ENCODE measurements around the gene SCYL1.

The SCYL1 gene

GRCh38 chr11:65529475-65530156 lies 4.7 kb downstream of the SCYL1 start:
- no peak overlapping the region for H4K5ac ChIP-seq (ENCODE audit: low read length)
- WGBS (ENCODE audit: extremely low coverage, insufficient coverage, low lambda C conversion rate): no CpG with 5 or more reads among the region's 10 CpGs
- peaks cover 12% of the 10 kb centered on the region for H3K36me3 ChIP-seq (ENCODE audit: control insufficient read depth, insufficient read depth, low read length)
- H4K8ac ChIP-seq (ENCODE audit: low read depth, low read length): no peak overlapping the region
- no peak overlapping the region for H2BK5ac ChIP-seq (ENCODE audit: low read length)
- no peaks in the 10 kb centered on the region for H3K27me3 ChIP-seq (ENCODE audit: insufficient read depth, low read length, poor library complexity)
- no peak overlapping the region for H3K4me2 ChIP-seq (ENCODE audit: low read length)
- H3K56ac ChIP-seq (ENCODE audit: low read length): no peak overlapping the region
- peaks cover 10% of the 10 kb centered on the region for H3K79me1 ChIP-seq (ENCODE audit: low read length)
- H3K4me1 ChIP-seq (ENCODE audit: control insufficient read depth, low read depth, low read length): no peaks in the 10 kb centered on the region
- no peak overlapping the region for H3K9ac ChIP-seq (ENCODE audit: low read length)
- H2BK120ac ChIP-seq (ENCODE audit: low read depth, low read length): no peak overlapping the region
- no peak overlapping the region for H3K23ac ChIP-seq (ENCODE audit: low read length)
- no peak overlapping the region for H3K4me3 ChIP-seq (ENCODE audit: low read length)
- H2AK5ac ChIP-seq (ENCODE audit: low read length): no peak overlapping the region
- DNase-seq: no peak
- H3K4ac ChIP-seq (ENCODE audit: low read depth, low read length): no peak overlapping the region
- H3K18ac ChIP-seq (ENCODE audit: low read length): no peak overlapping the region
- H2BK15ac ChIP-seq (replicated peaks; ENCODE audit: low read depth): no peak overlapping the region
- no peak overlapping the region for H3K27ac ChIP-seq (ENCODE audit: low read depth, low read length)
- H3K79me2 ChIP-seq (ENCODE audit: control insufficient read depth, insufficient read depth, low read length): peaks cover 5% of the 10 kb centered on the region

DNA sequence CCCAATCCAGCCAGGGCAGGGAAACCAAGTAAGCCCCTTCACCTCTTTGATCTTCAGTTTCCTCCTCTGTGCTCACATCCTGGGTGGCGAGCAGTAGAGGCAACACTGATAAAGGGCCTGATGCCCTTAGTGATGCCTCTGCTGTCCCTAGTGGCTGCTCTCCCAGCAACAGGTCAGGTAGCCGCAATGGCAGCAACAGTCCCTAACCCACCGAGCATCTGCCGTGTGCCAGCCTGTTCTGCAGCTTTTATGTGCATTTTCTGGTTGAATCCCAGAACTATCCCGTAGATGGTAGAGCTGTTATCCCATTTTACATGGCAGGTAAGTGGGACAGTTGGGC lies 5.2 kb downstream of the SCYL1 start:
- peak; percentile 68 for DNase-seq
- Histone ChIP-seq H3K27me3 (ENCODE audit: insufficient read depth, low read length, poor library complexity) (no peaks in the 10 kb centered on the region), H2BK5ac (ENCODE audit: low read length) (no peak overlapping the region), H3K23ac (ENCODE audit: low read length) (no peak overlapping the region), H3K79me2 (ENCODE audit: control insufficient read depth, insufficient read depth, low read length) (peaks cover 5% of the 10 kb centered on the region), H2BK15ac (replicated peaks; ENCODE audit: low read depth) (no peak overlapping the region), H3K27ac (ENCODE audit: low read depth, low read length) (no peak overlapping the region), H2BK120ac (ENCODE audit: low read depth, low read length) (no peak overlapping the region), H3K18ac (ENCODE audit: low read length) (no peak overlapping the region), H3K56ac (ENCODE audit: low read length) (no peak overlapping the region), H2AK5ac (ENCODE audit: low read length) (no peak overlapping the region), H3K36me3 (ENCODE audit: control insufficient read depth, insufficient read depth, low read length) (peaks cover 12% of the 10 kb centered on the region), H4K8ac (ENCODE audit: low read depth, low read length) (no peak overlapping the region), H3K79me1 (ENCODE audit: low read length) (peaks cover 10% of the 10 kb centered on the region), H3K4me3 (ENCODE audit: low read length) (no peak overlapping the region), H3K9ac (ENCODE audit: low read length) (no peak overlapping the region), H4K5ac (ENCODE audit: low read length) (no peak overlapping the region), H3K4me2 (ENCODE audit: low read length) (no peak overlapping the region), H3K4ac (ENCODE audit: low read depth, low read length) (no peak overlapping the region), H3K4me1 (ENCODE audit: control insufficient read depth, low read depth, low read length) (no peaks in the 10 kb centered on the region)
- no CpG with 5 or more reads among the region's 5 CpGs for WGBS (ENCODE audit: extremely low coverage, insufficient coverage, low lambda C conversion rate)

- Histone ChIP-seq H3K4me3 (ENCODE audit: low read length) (no peak overlapping the region), H3K79me1 (ENCODE audit: low read length) (no peaks in the 10 kb centered on the region), H4K5ac (ENCODE audit: low read length) (no peak overlapping the region), H3K56ac (ENCODE audit: low read length) (no peak overlapping the region), H2BK120ac (ENCODE audit: low read depth, low read length) (no peak overlapping the region), H4K8ac (ENCODE audit: low read depth, low read length) (no peak overlapping the region), H3K27ac (ENCODE audit: low read depth, low read length) (no peak overlapping the region), H3K23ac (ENCODE audit: low read length) (no peak overlapping the region), H3K36me3 (ENCODE audit: control insufficient read depth, insufficient read depth, low read length) (peaks cover 14% of the 10 kb centered on the region), H2AK5ac (ENCODE audit: low read length) (no peak overlapping the region), H3K4me1 (ENCODE audit: control insufficient read depth, low read depth, low read length) (no peaks in the 10 kb centered on the region), H3K79me2 (ENCODE audit: control insufficient read depth, insufficient read depth, low read length) (no peaks in the 10 kb centered on the region), H3K27me3 (ENCODE audit: insufficient read depth, low read length, poor library complexity) (no peaks in the 10 kb centered on the region), H3K18ac (ENCODE audit: low read length) (no peak overlapping the region), H2BK5ac (ENCODE audit: low read length) (no peak overlapping the region), H3K4ac (ENCODE audit: low read depth, low read length) (no peak overlapping the region), H2BK15ac (replicated peaks; ENCODE audit: low read depth) (no peak overlapping the region), H3K4me2 (ENCODE audit: low read length) (no peak overlapping the region), H3K9ac (ENCODE audit: low read length) (no peak overlapping the region)
- DNase-seq: no peak
- no CpG with 5 or more reads among the region's 15 CpGs for WGBS (ENCODE audit: extremely low coverage, insufficient coverage, low lambda C conversion rate)
Measured at GRCh38 chr11:65532388-65533064, 7.6 kb downstream of the SCYL1 start.

GRCh38 chr11:65535102-65535501 lies 10.2 kb downstream of the SCYL1 start:
- H3K4me1 ChIP-seq (ENCODE audit: control insufficient read depth, low read depth, low read length): no peaks in the 10 kb centered on the region
- H2BK15ac ChIP-seq (replicated peaks; ENCODE audit: low read depth): no peak overlapping the region
- H3K4ac ChIP-seq (ENCODE audit: low read depth, low read length): no peak overlapping the region
- H3K79me2 ChIP-seq (ENCODE audit: control insufficient read depth, insufficient read depth, low read length): no peaks in the 10 kb centered on the region
- no peak overlapping the region for H3K4me3 ChIP-seq (ENCODE audit: low read length)
- no peak overlapping the region for H3K27ac ChIP-seq (ENCODE audit: low read depth, low read length)
- H3K4me2 ChIP-seq (ENCODE audit: low read length): no peak overlapping the region
- no peak overlapping the region for H4K8ac ChIP-seq (ENCODE audit: low read depth, low read length)
- no CpG with 5 or more reads among the region's 9 CpGs for WGBS (ENCODE audit: extremely low coverage, insufficient coverage, low lambda C conversion rate)
- no peak overlapping the region for H2BK5ac ChIP-seq (ENCODE audit: low read length)
- H3K79me1 ChIP-seq (ENCODE audit: low read length): no peaks in the 10 kb centered on the region
- H3K9ac ChIP-seq (ENCODE audit: low read length): no peak overlapping the region
- H3K23ac ChIP-seq (ENCODE audit: low read length): no peak overlapping the region
- no peak overlapping the region for H4K5ac ChIP-seq (ENCODE audit: low read length)
- no peak for DNase-seq
- peaks cover 14% of the 10 kb centered on the region for H3K36me3 ChIP-seq (ENCODE audit: control insufficient read depth, insufficient read depth, low read length)
- no peak overlapping the region for H3K18ac ChIP-seq (ENCODE audit: low read length)
- H2BK120ac ChIP-seq (ENCODE audit: low read depth, low read length): no peak overlapping the region
- no peaks in the 10 kb centered on the region for H3K27me3 ChIP-seq (ENCODE audit: insufficient read depth, low read length, poor library complexity)
- no peak overlapping the region for H3K56ac ChIP-seq (ENCODE audit: low read length)
- no peak overlapping the region for H2AK5ac ChIP-seq (ENCODE audit: low read length)

DNA sequence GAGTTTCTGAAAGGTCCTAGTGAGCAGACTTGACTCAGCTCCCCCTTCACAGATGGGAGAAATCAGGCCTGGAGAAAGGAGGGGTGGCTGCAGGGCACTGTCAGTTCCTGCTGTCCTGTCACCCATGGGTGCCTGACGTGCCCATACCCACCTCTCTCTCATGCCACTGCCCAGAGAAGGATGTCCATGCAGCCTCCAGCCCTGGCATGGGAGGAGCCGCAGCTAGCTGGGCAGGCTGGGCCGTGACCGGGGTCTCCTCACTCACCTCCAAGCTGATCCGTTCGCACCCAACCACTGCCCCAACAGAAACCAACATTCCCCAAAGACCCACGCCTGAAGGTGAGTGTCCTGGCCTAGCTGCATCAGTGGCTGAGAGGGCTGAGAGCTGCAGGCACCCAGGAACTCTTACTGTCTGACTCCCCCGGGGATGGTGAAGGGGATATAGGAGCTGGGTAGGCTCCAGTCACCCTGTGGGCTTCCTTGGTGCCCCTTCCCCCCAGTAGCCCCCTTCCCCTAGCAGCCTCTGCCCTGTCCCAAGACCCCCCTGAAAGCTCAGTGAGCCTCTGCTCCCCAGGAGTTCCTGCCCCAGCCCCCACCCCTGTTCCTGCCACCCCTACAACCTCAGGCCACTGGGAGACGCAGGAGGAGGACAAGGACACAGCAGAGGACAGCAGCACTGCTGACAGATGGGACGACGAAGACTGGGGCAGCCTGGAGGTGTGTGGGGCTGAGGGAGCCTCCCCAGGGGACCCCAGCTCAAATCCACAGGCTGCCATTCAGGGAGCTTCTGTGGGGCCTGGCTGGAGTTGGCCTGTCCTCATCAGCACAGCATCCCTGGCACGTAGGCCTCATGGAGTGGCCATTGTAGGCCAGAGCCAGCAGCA lies 11.8 kb downstream of the SCYL1 start:
- H3K27ac ChIP-seq (ENCODE audit: low read depth, low read length): no peak overlapping the region
- no peak overlapping the region for H2BK15ac ChIP-seq (replicated peaks; ENCODE audit: low read depth)
- no CpG with 5 or more reads among the region's 12 CpGs for WGBS (ENCODE audit: extremely low coverage, insufficient coverage, low lambda C conversion rate)
- H3K79me1 ChIP-seq (ENCODE audit: low read length): no peaks in the 10 kb centered on the region
- peaks cover 11% of the 10 kb centered on the region for H3K36me3 ChIP-seq (ENCODE audit: control insufficient read depth, insufficient read depth, low read length)
- H2BK5ac ChIP-seq (ENCODE audit: low read length): no peak overlapping the region
- H3K56ac ChIP-seq (ENCODE audit: low read length): no peak overlapping the region
- H2BK120ac ChIP-seq (ENCODE audit: low read depth, low read length): no peak overlapping the region
- no peak overlapping the region for H4K5ac ChIP-seq (ENCODE audit: low read length)
- H3K23ac ChIP-seq (ENCODE audit: low read length): no peak overlapping the region
- no peak overlapping the region for H3K4me3 ChIP-seq (ENCODE audit: low read length)
- no peak overlapping the region for H2AK5ac ChIP-seq (ENCODE audit: low read length)
- no peak overlapping the region for H3K9ac ChIP-seq (ENCODE audit: low read length)
- no peaks in the 10 kb centered on the region for H3K79me2 ChIP-seq (ENCODE audit: control insufficient read depth, insufficient read depth, low read length)
- H3K4me1 ChIP-seq (ENCODE audit: control insufficient read depth, low read depth, low read length): peaks cover 3% of the 10 kb centered on the region
- no peak overlapping the region for H3K4ac ChIP-seq (ENCODE audit: low read depth, low read length)
- no peak overlapping the region for H4K8ac ChIP-seq (ENCODE audit: low read depth, low read length)
- no peaks in the 10 kb centered on the region for H3K27me3 ChIP-seq (ENCODE audit: insufficient read depth, low read length, poor library complexity)
- H3K18ac ChIP-seq (ENCODE audit: low read length): no peak overlapping the region
- no peak overlapping the region for H3K4me2 ChIP-seq (ENCODE audit: low read length)
- DNase-seq: no peak

Data from mesendoderm (in vitro differentiated cells).